ENCODE measurements around the gene MXRA8. TPM values are rescaled to one million over a fixed set of nuclear protein-coding genes. Genes with fewer than 3 reads are reported as not detected.
A peak's percentile ranks its signal among the peaks of the same experiment; 100 is the strongest.

Gene MXRA8
- total and polyA plus RNA-seq, 7 donors: 7.2 to 24.3 (median 10.1) TPM

DNA sequence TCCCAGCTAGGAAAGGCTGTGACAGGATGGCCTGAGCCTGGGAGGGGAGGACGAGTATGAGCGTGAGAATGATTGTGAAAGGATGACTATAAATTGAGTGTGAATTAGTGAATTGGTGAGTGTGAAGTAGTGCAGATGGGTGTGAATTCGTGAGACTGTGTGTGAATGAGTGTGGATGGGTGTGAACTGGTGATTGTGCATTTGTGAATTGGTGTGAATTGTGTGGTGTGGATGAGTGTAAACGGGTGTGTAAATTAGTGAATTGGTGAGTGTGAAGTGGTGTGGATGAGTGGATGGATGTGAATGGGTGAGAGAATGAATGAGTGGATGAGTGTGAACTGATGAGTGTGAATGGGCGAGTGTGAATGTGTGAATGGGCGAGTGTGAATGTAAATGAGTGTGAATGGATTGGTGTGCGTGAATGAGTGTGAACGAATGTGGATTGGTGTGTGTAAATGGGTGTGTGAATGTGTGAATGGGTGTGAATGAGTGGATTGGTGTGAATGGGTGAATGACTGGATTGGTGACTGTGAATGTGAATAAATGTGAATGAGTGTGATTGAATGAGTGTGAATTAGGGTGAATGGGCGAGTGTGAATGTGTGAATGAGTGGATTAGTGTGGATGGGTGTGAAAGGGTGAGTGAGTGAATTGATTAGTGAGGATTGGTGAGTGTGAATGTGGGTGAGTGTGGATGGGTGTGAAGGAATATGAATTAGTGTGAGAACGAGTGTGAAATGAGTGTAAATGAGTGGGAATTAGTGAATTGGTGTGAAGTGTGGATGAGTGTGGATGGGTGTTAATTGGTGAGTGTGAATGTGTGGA, 7.7 kb upstream of the MXRA8 start:
- no peaks in the 10 kb centered on the region for H3K36me3 ChIP-seq (ENCODE audit: insufficient read depth in 1 of 2, low read depth in 1 of 2)
- 82 to 83% (median 83%) methylated on average over 10 of the region's 10 CpGs for WGBS, 3 donors
- peaks cover 0 to 6% (median 4%) of the 10 kb centered on the region in 3 donors for H3K27me3 ChIP-seq (ENCODE audit: insufficient read depth in 3 of 3, low read length in 2 of 3)
- no peak for TF ChIP-seq CTCF (IDR thresholded peaks at IDR 0.05)
- H3K4me3 ChIP-seq: no peak overlapping the region
- H3K4me1 ChIP-seq: peaks cover 3% of the 10 kb centered on the region
- no peak for ATAC-seq
- no peak overlapping the region for H3K27ac ChIP-seq
- H3K9me3 ChIP-seq: no peaks in the 10 kb centered on the region
- intact Hi-C loops (cut with DNase I): no loop called here
- no peak for DNase-seq

GRCh38 chr1:1364266-1364665, 5.9 kb upstream of the MXRA8 start:
- Histone ChIP-seq H3K4me3 (no peak overlapping the region), H3K36me3 (ENCODE audit: insufficient read depth in 1 of 2, low read depth in 1 of 2) (no peaks in the 10 kb centered on the region), H3K27me3 (ENCODE audit: insufficient read depth in 3 of 3, low read length in 2 of 3) (peaks cover 0 to 18% (median 11%) of the 10 kb centered on the region in 3 donors), H3K9me3 (no peaks in the 10 kb centered on the region), H3K27ac (no peak overlapping the region), H3K4me1 (peaks cover 12% of the 10 kb centered on the region)
- no peak for TF ChIP-seq CTCF (IDR thresholded peaks at IDR 0.05)
- DNase-seq: peak in 1 of 2 donors; percentile 46
- ATAC-seq: no peak
- intact Hi-C loops (cut with DNase I): no loop called here
- 72 to 76% (median 74%) methylated on average over 14 of the region's 14 CpGs for WGBS, 3 donors

GRCh38 chr1:1361982-1362423, 3.6 kb upstream of the MXRA8 start:
- no peak for TF ChIP-seq CTCF (IDR thresholded peaks at IDR 0.05)
- no peaks in the 10 kb centered on the region for H3K9me3 ChIP-seq
- H3K36me3 ChIP-seq (ENCODE audit: insufficient read depth in 1 of 2, low read depth in 1 of 2): no peaks in the 10 kb centered on the region
- intact Hi-C loops (cut with DNase I): no loop called here
- peaks cover 0 to 39% (median 11%) of the 10 kb centered on the region in 3 donors for H3K27me3 ChIP-seq (ENCODE audit: insufficient read depth in 3 of 3, low read length in 2 of 3)
- 14 to 31% (median 22%) methylated on average over 13 of the region's 13 CpGs for WGBS, 3 donors
- H3K4me1 ChIP-seq: peaks cover 12% of the 10 kb centered on the region
- ATAC-seq: peak in 1 of 4 donors; percentile 18
- H3K4me3 ChIP-seq: no peak overlapping the region
- peak; percentile 71 to 78 for DNase-seq
- H3K27ac ChIP-seq: peak overlapping the region; percentile 43

DNA sequence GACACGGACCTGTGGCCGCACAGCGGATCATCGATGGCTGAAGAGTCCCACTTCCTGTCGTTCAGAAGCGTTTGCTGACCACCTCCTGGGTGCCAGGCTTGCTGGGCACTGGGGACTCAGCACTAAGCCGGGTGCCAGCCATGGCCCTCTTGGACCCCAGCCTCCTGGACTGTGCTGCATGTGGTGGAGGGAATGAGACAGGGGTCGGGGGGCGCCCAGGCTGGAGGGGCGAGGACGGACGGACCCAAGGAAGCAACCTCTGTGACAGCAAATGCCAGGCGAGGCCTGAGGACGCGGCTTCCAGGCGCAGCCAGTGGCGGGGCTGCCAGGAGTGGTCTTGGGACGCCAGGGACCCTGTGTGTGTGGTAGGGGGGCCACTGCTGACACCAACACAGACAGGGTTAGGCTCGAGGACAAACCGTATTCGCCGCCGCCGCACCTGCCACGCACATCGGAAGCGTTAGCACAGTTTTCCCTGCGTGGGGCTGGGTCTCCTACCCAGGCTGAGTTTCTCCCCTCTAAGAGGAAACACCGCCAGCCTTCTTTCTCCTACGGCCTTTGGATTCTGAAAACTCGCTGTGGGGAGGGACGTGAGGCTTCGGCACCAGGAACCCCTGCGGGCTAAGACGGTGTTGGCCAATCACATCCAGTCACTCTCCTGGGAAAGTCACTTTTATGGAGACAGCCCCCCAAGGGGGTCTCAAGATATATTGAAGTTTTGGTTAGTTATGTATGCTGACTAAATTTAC, 3.1 kb upstream of the MXRA8 start:
- 45 to 68% (median 52%) methylated on average over 30 to 35 of the region's 35 CpGs for WGBS, 3 donors
- no peak for TF ChIP-seq CTCF (IDR thresholded peaks at IDR 0.05)
- peaks cover 0 to 42% (median 11%) of the 10 kb centered on the region in 3 donors for H3K27me3 ChIP-seq (ENCODE audit: insufficient read depth in 3 of 3, low read length in 2 of 3)
- H3K27ac ChIP-seq: peak overlapping the region; percentile 43
- peak; percentile 20 to 46 for DNase-seq
- no peak for ATAC-seq
- H3K36me3 ChIP-seq (ENCODE audit: insufficient read depth in 1 of 2, low read depth in 1 of 2): no peaks in the 10 kb centered on the region
- no peak overlapping the region for H3K4me3 ChIP-seq
- intact Hi-C loops (cut with DNase I): no loop called here
- peaks cover 15% of the 10 kb centered on the region for H3K4me1 ChIP-seq
- no peaks in the 10 kb centered on the region for H3K9me3 ChIP-seq

Measured in psoas muscle (tissue), 8 donors.